ENCODE data around the gene AGR3.

Gene AGR3

GRCh38 chr7:16916738-16917137 lies 35.0 kb upstream of the AGR3 start:
- Histone ChIP-seq H3K9me3 (ENCODE audit: control insufficient read depth in 1 of 2, low read length in 2 of 2) (no peaks in the 10 kb centered on the region), H3K27ac (ENCODE audit: low read length) (no peak overlapping the region), H3K4me1 (ENCODE audit: control insufficient read depth in 1 of 2, insufficient read depth in 2 of 2, low read length in 2 of 2) (peaks cover 0 to 3% of the 10 kb centered on the region in 2 donors)

GRCh38 chr7:16916105-16916639 lies 34.4 kb upstream of the AGR3 start:
- no peak overlapping the region for H3K4me3 ChIP-seq (ENCODE audit: low read depth in 1 of 2, low read length in 2 of 2)
- no peak overlapping the region for H3K27ac ChIP-seq (ENCODE audit: low read length)
- no peaks in the 10 kb centered on the region for H3K27me3 ChIP-seq (ENCODE audit: low read depth, low read length)
- no peaks in the 10 kb centered on the region for H3K9me3 ChIP-seq (ENCODE audit: control insufficient read depth in 1 of 2, low read length in 2 of 2)
- H3K4me1 ChIP-seq (ENCODE audit: control insufficient read depth in 1 of 2, insufficient read depth in 2 of 2, low read length in 2 of 2) = no peaks in the 10 kb centered on the region
- H3K36me3 ChIP-seq (ENCODE audit: control insufficient read depth in 1 of 2, insufficient read depth in 2 of 2, low read length in 2 of 2) = no peaks in the 10 kb centered on the region

More at GRCh38 chr7:16916738-16917137, 35.0 kb upstream of the AGR3 start:
- H3K4me3 ChIP-seq (ENCODE audit: low read depth in 1 of 2, low read length in 2 of 2) = no peak overlapping the region
- no peaks in the 10 kb centered on the region for H3K36me3 ChIP-seq (ENCODE audit: control insufficient read depth in 1 of 2, insufficient read depth in 2 of 2, low read length in 2 of 2)
- no peaks in the 10 kb centered on the region for H3K27me3 ChIP-seq (ENCODE audit: low read depth, low read length)

- H3K4me1 ChIP-seq (ENCODE audit: control insufficient read depth in 1 of 2, insufficient read depth in 2 of 2, low read length in 2 of 2) = no peaks in the 10 kb centered on the region
Observed at GRCh38 chr7:16915405-16915804, 33.6 kb upstream of the AGR3 start.

GRCh38 chr7:16914771-16915170 lies 33.0 kb upstream of the AGR3 start:
- H3K4me3 ChIP-seq (ENCODE audit: low read depth in 1 of 2, low read length in 2 of 2) = no peak overlapping the region
- H3K4me1 ChIP-seq (ENCODE audit: control insufficient read depth in 1 of 2, insufficient read depth in 2 of 2, low read length in 2 of 2) = no peaks in the 10 kb centered on the region

More at GRCh38 chr7:16915405-16915804, 33.6 kb upstream of the AGR3 start:
- no peaks in the 10 kb centered on the region for H3K36me3 ChIP-seq (ENCODE audit: control insufficient read depth in 1 of 2, insufficient read depth in 2 of 2, low read length in 2 of 2)
- H3K27ac ChIP-seq (ENCODE audit: low read length) = no peak overlapping the region
- no peak overlapping the region for H3K4me3 ChIP-seq (ENCODE audit: low read depth in 1 of 2, low read length in 2 of 2)
- no peaks in the 10 kb centered on the region for H3K27me3 ChIP-seq (ENCODE audit: low read depth, low read length)
- peaks cover 0 to 3% of the 10 kb centered on the region in 2 donors for H3K9me3 ChIP-seq (ENCODE audit: control insufficient read depth in 1 of 2, low read length in 2 of 2)

GRCh38 chr7:16913643-16914042 lies 31.9 kb upstream of the AGR3 start:
- H3K4me1 ChIP-seq (ENCODE audit: control insufficient read depth in 1 of 2, insufficient read depth in 2 of 2, low read length in 2 of 2) = no peaks in the 10 kb centered on the region

More at GRCh38 chr7:16914771-16915170, 33.0 kb upstream of the AGR3 start:
- H3K36me3 ChIP-seq (ENCODE audit: control insufficient read depth in 1 of 2, insufficient read depth in 2 of 2, low read length in 2 of 2) = no peaks in the 10 kb centered on the region
- H3K9me3 ChIP-seq (ENCODE audit: control insufficient read depth in 1 of 2, low read length in 2 of 2) = peaks cover 0 to 3% of the 10 kb centered on the region in 2 donors
- H3K27me3 ChIP-seq (ENCODE audit: low read depth, low read length) = no peaks in the 10 kb centered on the region
- H3K27ac ChIP-seq (ENCODE audit: low read length) = no peak overlapping the region

GRCh38 chr7:16912540-16912939 lies 30.8 kb upstream of the AGR3 start:
- no peaks in the 10 kb centered on the region for H3K27me3 ChIP-seq (ENCODE audit: low read depth, low read length)
- no peaks in the 10 kb centered on the region for H3K4me1 ChIP-seq (ENCODE audit: control insufficient read depth in 1 of 2, insufficient read depth in 2 of 2, low read length in 2 of 2)
- no peak overlapping the region for H3K4me3 ChIP-seq (ENCODE audit: low read depth in 1 of 2, low read length in 2 of 2)
- H3K27ac ChIP-seq (ENCODE audit: low read length) = no peak overlapping the region
- H3K36me3 ChIP-seq (ENCODE audit: control insufficient read depth in 1 of 2, insufficient read depth in 2 of 2, low read length in 2 of 2) = no peaks in the 10 kb centered on the region
- H3K9me3 ChIP-seq (ENCODE audit: control insufficient read depth in 1 of 2, low read length in 2 of 2) = peaks cover 0 to 3% of the 10 kb centered on the region in 2 donors

More at GRCh38 chr7:16913643-16914042, 31.9 kb upstream of the AGR3 start:
- Histone ChIP-seq H3K4me3 (ENCODE audit: low read depth in 1 of 2, low read length in 2 of 2) (no peak overlapping the region), H3K27ac (ENCODE audit: low read length) (no peak overlapping the region), H3K9me3 (ENCODE audit: control insufficient read depth in 1 of 2, low read length in 2 of 2) (peaks cover 0 to 3% of the 10 kb centered on the region in 2 donors), H3K36me3 (ENCODE audit: control insufficient read depth in 1 of 2, insufficient read depth in 2 of 2, low read length in 2 of 2) (no peaks in the 10 kb centered on the region), H3K27me3 (ENCODE audit: low read depth, low read length) (no peaks in the 10 kb centered on the region)

GRCh38 chr7:16908561-16908960 lies 26.8 kb upstream of the AGR3 start:
- Histone ChIP-seq H3K4me3 (ENCODE audit: low read depth in 1 of 2, low read length in 2 of 2) (no peak overlapping the region), H3K4me1 (ENCODE audit: control insufficient read depth in 1 of 2, insufficient read depth in 2 of 2, low read length in 2 of 2) (peaks cover 0 to 3% of the 10 kb centered on the region in 2 donors), H3K36me3 (ENCODE audit: control insufficient read depth in 1 of 2, insufficient read depth in 2 of 2, low read length in 2 of 2) (no peaks in the 10 kb centered on the region), H3K27ac (ENCODE audit: low read length) (no peak overlapping the region), H3K27me3 (ENCODE audit: low read depth, low read length) (no peaks in the 10 kb centered on the region), H3K9me3 (ENCODE audit: control insufficient read depth in 1 of 2, low read length in 2 of 2) (peaks cover 0 to 3% of the 10 kb centered on the region in 2 donors)

- no peaks in the 10 kb centered on the region for H3K27me3 ChIP-seq (ENCODE audit: low read depth, low read length)
Observed at GRCh38 chr7:16905300-16906044, 23.7 kb upstream of the AGR3 start.

GRCh38 chr7:16904076-16904475 lies 22.3 kb upstream of the AGR3 start:
- no peaks in the 10 kb centered on the region for H3K27me3 ChIP-seq (ENCODE audit: low read depth, low read length)
- no peaks in the 10 kb centered on the region for H3K36me3 ChIP-seq (ENCODE audit: control insufficient read depth in 1 of 2, insufficient read depth in 2 of 2, low read length in 2 of 2)

More at GRCh38 chr7:16905300-16906044, 23.7 kb upstream of the AGR3 start:
- Histone ChIP-seq H3K4me3 (ENCODE audit: low read depth in 1 of 2, low read length in 2 of 2) (no peak overlapping the region), H3K36me3 (ENCODE audit: control insufficient read depth in 1 of 2, insufficient read depth in 2 of 2, low read length in 2 of 2) (no peaks in the 10 kb centered on the region), H3K9me3 (ENCODE audit: control insufficient read depth in 1 of 2, low read length in 2 of 2) (peaks cover 0 to under 1% of the 10 kb centered on the region in 2 donors), H3K4me1 (ENCODE audit: control insufficient read depth in 1 of 2, insufficient read depth in 2 of 2, low read length in 2 of 2) (peaks cover 0 to 3% of the 10 kb centered on the region in 2 donors), H3K27ac (ENCODE audit: low read length) (no peak overlapping the region)

GRCh38 chr7:16900209-16900768 lies 18.5 kb upstream of the AGR3 start:
- H3K4me1 ChIP-seq (ENCODE audit: control insufficient read depth in 1 of 2, insufficient read depth in 2 of 2, low read length in 2 of 2) = no peaks in the 10 kb centered on the region
- H3K27ac ChIP-seq (ENCODE audit: low read length) = no peak overlapping the region
- H3K36me3 ChIP-seq (ENCODE audit: control insufficient read depth in 1 of 2, insufficient read depth in 2 of 2, low read length in 2 of 2) = no peaks in the 10 kb centered on the region
- H3K9me3 ChIP-seq (ENCODE audit: control insufficient read depth in 1 of 2, low read length in 2 of 2) = peaks cover 3 to 5% of the 10 kb centered on the region in 2 donors
- H3K4me3 ChIP-seq (ENCODE audit: low read depth in 1 of 2, low read length in 2 of 2) = no peak overlapping the region
- H3K27me3 ChIP-seq (ENCODE audit: low read depth, low read length) = no peaks in the 10 kb centered on the region

More at GRCh38 chr7:16904076-16904475, 22.3 kb upstream of the AGR3 start:
- Histone ChIP-seq H3K4me3 (ENCODE audit: low read depth in 1 of 2, low read length in 2 of 2) (no peak overlapping the region), H3K27ac (ENCODE audit: low read length) (no peak overlapping the region), H3K4me1 (ENCODE audit: control insufficient read depth in 1 of 2, insufficient read depth in 2 of 2, low read length in 2 of 2) (peaks cover 0 to 3% of the 10 kb centered on the region in 2 donors), H3K9me3 (ENCODE audit: control insufficient read depth in 1 of 2, low read length in 2 of 2) (no peaks in the 10 kb centered on the region)

- Histone ChIP-seq H3K36me3 (ENCODE audit: control insufficient read depth in 1 of 2, insufficient read depth in 2 of 2, low read length in 2 of 2) (no peaks in the 10 kb centered on the region), H3K9me3 (ENCODE audit: control insufficient read depth in 1 of 2, low read length in 2 of 2) (no peaks in the 10 kb centered on the region), H3K4me3 (ENCODE audit: low read depth in 1 of 2, low read length in 2 of 2) (no peak overlapping the region), H3K4me1 (ENCODE audit: control insufficient read depth in 1 of 2, insufficient read depth in 2 of 2, low read length in 2 of 2) (no peaks in the 10 kb centered on the region), H3K27me3 (ENCODE audit: low read depth, low read length) (no peaks in the 10 kb centered on the region), H3K27ac (ENCODE audit: low read length) (no peak overlapping the region)
Observed at GRCh38 chr7:16891874-16892643, 10.3 kb upstream of the AGR3 start.

Data from muscle layer of duodenum (tissue), 2 donors.